ENCODE data around the gene BPTF.
"Not testable (repeated sequence)": the region's sequence is repeated elsewhere in the genome, so short reads cannot be mapped to it uniquely, and the experiment has no call there.

GRCh38 chr17:67910117-67910803 lies 85.0 kb downstream of the BPTF start:
- TF ChIP-seq RBBP5 (IDR thresholded peaks at IDR 0.05; ENCODE audit: borderline replicate concordance, low read depth, low read length); SP1 (IDR thresholded peaks at IDR 0.05; ENCODE audit: low read depth, low read length); CTCF (IDR thresholded peaks at IDR 0.05; ENCODE audit: control extremely low read depth in 1 of 3, insufficient read depth in 1 of 3, low read depth in 1 of 3, low read length in 3 of 3); CHD1 (IDR thresholded peaks at IDR 0.05; ENCODE audit: low read depth, low read length); CBX8 (IDR thresholded peaks at IDR 0.05; ENCODE audit: borderline replicate concordance, low read depth, low read length): not testable (repeated sequence)
